ENCODE data around the gene TMCC1. TPM values are rescaled to one million over a fixed set of nuclear protein-coding genes. Genes with fewer than 3 reads are reported as not detected.

The TMCC1 gene
- total RNA-seq, 1 donor from 2014 or later = 29.1 TPM

- intact Hi-C loops (cut with DNase I) = loop anchor here (2.0 kb wide), 1 partner anchor 43 kb away; no protein-coding TSS in a partner anchor
- ATAC-seq = no peak
- DNase-seq (ENCODE audit: missing footprints) = no peak
These were observed 289.3 kb downstream of the TMCC1 start for GRCh38 chr3:129603991-129604749.

GRCh38 chr3:129603561-129603942, 290.0 kb downstream of the TMCC1 start:
- intact Hi-C loops (cut with DNase I) = no loop called here
- ATAC-seq = no peak
- no peak for DNase-seq (ENCODE audit: missing footprints)

GRCh38 chr3:129602730-129603560, 290.6 kb downstream of the TMCC1 start:
- intact Hi-C loops (cut with DNase I) = no loop called here
- peak; percentile 87 for DNase-seq (ENCODE audit: missing footprints)
- ATAC-seq = peak; percentile 55

GRCh38 chr3:129602309-129602708, 291.2 kb downstream of the TMCC1 start:
- DNase-seq (ENCODE audit: missing footprints) (no peak), ATAC-seq (no peak)
- intact Hi-C loops (cut with DNase I) = no loop called here

- no peak for DNase-seq (ENCODE audit: missing footprints)
- ATAC-seq = no peak
- intact Hi-C loops (cut with DNase I) = no loop called here
These were observed 291.8 kb downstream of the TMCC1 start for GRCh38 chr3:129601713-129602112.

- ATAC-seq (no peak), DNase-seq (ENCODE audit: missing footprints) (no peak)
- intact Hi-C loops (cut with DNase I) = no loop called here
These were observed 293.2 kb downstream of the TMCC1 start for GRCh38 chr3:129600348-129600747.

- ATAC-seq (no peak), DNase-seq (ENCODE audit: missing footprints) (peak; percentile 90)
- intact Hi-C loops (cut with DNase I) = no loop called here
These were observed 293.9 kb downstream of the TMCC1 start for GRCh38 chr3:129599607-129600006.

- no peak for DNase-seq (ENCODE audit: missing footprints)
- intact Hi-C loops (cut with DNase I) = no loop called here
- no peak for ATAC-seq
These were observed 294.4 kb downstream of the TMCC1 start for GRCh38 chr3:129599073-129599472.

- no peak for ATAC-seq
- DNase-seq (ENCODE audit: missing footprints) = no peak
- intact Hi-C loops (cut with DNase I) = no loop called here
These were observed 295.0 kb downstream of the TMCC1 start for GRCh38 chr3:129598484-129598883.

GRCh38 chr3:129598000-129598381, 295.5 kb downstream of the TMCC1 start:
- DNase-seq (ENCODE audit: missing footprints) (no peak), ATAC-seq (no peak)
- intact Hi-C loops (cut with DNase I) = loop anchor here (2.0 kb wide), 1 partner anchor 29 kb away; no protein-coding TSS in a partner anchor

Other genes with a start within 250 kb of the TMCC1 start
- not detected for gene TRH, start 81.0 kb upstream of the TMCC1 start, total RNA-seq
- gene ALG1L2, start 188.1 kb upstream of the TMCC1 start, total RNA-seq = not detected